ENCODE data around the gene CNP. TPM values are rescaled to one million over a fixed set of nuclear protein-coding genes. Genes with fewer than 3 reads are reported as not detected.

Gene CNP
- total RNA-seq, 1 donor: 87.6 TPM

GRCh38 chr17:41974658-41975057 is 8.1 kb downstream of the CNP start:
- Histone ChIP-seq H3K4me1 (ENCODE audit: insufficient read depth, low read length) (peaks cover 31% of the 10 kb centered on the region), H3K9me3 (ENCODE audit: low read depth, low read length) (no peaks in the 10 kb centered on the region), H3K4me2 (ENCODE audit: insufficient read depth, low read length) (no peak overlapping the region), H3K27me3 (ENCODE audit: insufficient read depth, low read length) (no peaks in the 10 kb centered on the region), H3K36me3 (ENCODE audit: insufficient read depth, low read length) (peaks cover 87% of the 10 kb centered on the region), H3K4me3 (ENCODE audit: insufficient read depth, low read length) (no peak overlapping the region), H2AFZ (ENCODE audit: low read length) (no peak overlapping the region), H4K20me1 (ENCODE audit: insufficient read depth, low read length) (peaks cover 31% of the 10 kb centered on the region), H3K27ac (ENCODE audit: low read depth, low read length) (peak overlapping the region; percentile 15), H3K79me2 (ENCODE audit: insufficient read depth, low read length) (peaks cover 40% of the 10 kb centered on the region)
- peak; percentile 76 for DNase-seq (ENCODE audit: insufficient read length, low spot score, missing footprints)
- TF ChIP-seq CTCF (IDR thresholded peaks at IDR 0.05; ENCODE audit: extremely low read depth, low read depth, low read length): no peak

GRCh38 chr17:41975099-41976083 is 8.8 kb downstream of the CNP start:
- Histone ChIP-seq H3K4me2 (ENCODE audit: insufficient read depth, low read length) (no peak overlapping the region), H3K36me3 (ENCODE audit: insufficient read depth, low read length) (peaks cover 87% of the 10 kb centered on the region), H3K4me3 (ENCODE audit: insufficient read depth, low read length) (no peak overlapping the region), H3K9me3 (ENCODE audit: low read depth, low read length) (no peaks in the 10 kb centered on the region), H3K27me3 (ENCODE audit: insufficient read depth, low read length) (no peaks in the 10 kb centered on the region), H2AFZ (ENCODE audit: low read length) (no peak overlapping the region), H4K20me1 (ENCODE audit: insufficient read depth, low read length) (peaks cover 31% of the 10 kb centered on the region), H3K79me2 (ENCODE audit: insufficient read depth, low read length) (peaks cover 33% of the 10 kb centered on the region), H3K27ac (ENCODE audit: low read depth, low read length) (peak overlapping the region; percentile 34), H3K4me1 (ENCODE audit: insufficient read depth, low read length) (peaks cover 31% of the 10 kb centered on the region)
- no peak for TF ChIP-seq CTCF (IDR thresholded peaks at IDR 0.05; ENCODE audit: extremely low read depth, low read depth, low read length)
- peak; percentile 94 for DNase-seq (ENCODE audit: insufficient read length, low spot score, missing footprints)

- peaks cover 27% of the 10 kb centered on the region for H3K4me1 ChIP-seq (ENCODE audit: insufficient read depth, low read length)
- H3K36me3 ChIP-seq (ENCODE audit: insufficient read depth, low read length): peaks cover 88% of the 10 kb centered on the region
- peak; percentile 74 for DNase-seq (ENCODE audit: insufficient read length, low spot score, missing footprints)
- H3K9me3 ChIP-seq (ENCODE audit: low read depth, low read length): no peaks in the 10 kb centered on the region
- no peak for TF ChIP-seq CTCF (IDR thresholded peaks at IDR 0.05; ENCODE audit: extremely low read depth, low read depth, low read length)
- H3K27ac ChIP-seq (ENCODE audit: low read depth, low read length): peak overlapping the region; percentile 34
- peak overlapping the region; percentile 48 for H3K4me2 ChIP-seq (ENCODE audit: insufficient read depth, low read length)
- H3K4me3 ChIP-seq (ENCODE audit: insufficient read depth, low read length): no peak overlapping the region
- H2AFZ ChIP-seq (ENCODE audit: low read length): no peak overlapping the region
- peaks cover 25% of the 10 kb centered on the region for H3K79me2 ChIP-seq (ENCODE audit: insufficient read depth, low read length)
- H3K27me3 ChIP-seq (ENCODE audit: insufficient read depth, low read length): no peaks in the 10 kb centered on the region
- H4K20me1 ChIP-seq (ENCODE audit: insufficient read depth, low read length): peaks cover 25% of the 10 kb centered on the region
These were observed 9.7 kb downstream of the CNP start for GRCh38 chr17:41976142-41976768.

- no peak for TF ChIP-seq CTCF (IDR thresholded peaks at IDR 0.05; ENCODE audit: extremely low read depth, low read depth, low read length)
- no peak for DNase-seq (ENCODE audit: insufficient read length, low spot score, missing footprints)
- Histone ChIP-seq H3K27ac (ENCODE audit: low read depth, low read length) (no peak overlapping the region), H2AFZ (ENCODE audit: low read length) (no peak overlapping the region), H3K27me3 (ENCODE audit: insufficient read depth, low read length) (no peaks in the 10 kb centered on the region), H3K4me3 (ENCODE audit: insufficient read depth, low read length) (no peak overlapping the region), H3K4me1 (ENCODE audit: insufficient read depth, low read length) (peaks cover 19% of the 10 kb centered on the region), H3K4me2 (ENCODE audit: insufficient read depth, low read length) (no peak overlapping the region), H3K79me2 (ENCODE audit: insufficient read depth, low read length) (peaks cover 15% of the 10 kb centered on the region), H3K9me3 (ENCODE audit: low read depth, low read length) (no peaks in the 10 kb centered on the region), H3K36me3 (ENCODE audit: insufficient read depth, low read length) (peaks cover 89% of the 10 kb centered on the region), H4K20me1 (ENCODE audit: insufficient read depth, low read length) (peaks cover 15% of the 10 kb centered on the region)
These were observed 11.4 kb downstream of the CNP start for GRCh38 chr17:41977991-41978390.

Data from osteoblast (primary cell).